K562 (cell line): ENCODE measurements around the gene BEND5. TPM values are rescaled to one million over a fixed set of nuclear protein-coding genes. Genes with fewer than 3 reads are reported as not detected.

Experiments used
- ATAC-seq: fragments of 200-7000 bp; cut with Tn5 transposase; 3 replicates; pipeline ENCODE4 v1.9.1; 2020; ENCODE audit warnings: moderate library complexity
- BruUV-seq: library from RNA; stranded (reverse); fragments of 400-500 nt; replicated peaks from 2 replicates; lab custom pipeline; 2021; lab: Mats Ljungman, UMichigan
- CTCF ChIA-PET: fragments of 300-600 bp; formaldehyde crosslinking; extraction: SDS; loops from one replicate; lab custom pipeline; 2021; ENCODE audit warnings: low intra/inter-chr PET ratio; lab: Yijun Ruan, JAX
- POLR2A ChIA-PET: fragments of 300-600, 350-650 bp; sonication (Branson Sonifier 250); formaldehyde crosslinking; extraction: SDS; loops from one replicate; lab custom pipeline; 2021; ENCODE audit warnings: antibody characterized with exemption, inconsistent platforms; lab: Yijun Ruan, JAX
- DNase-seq, 4 experiments: peaks; one replicate each; pipeline versions ENCODE4 v3.0.0 to v3.0.0-alpha.2; 2011 to 2018; ENCODE audit warnings: low spot score in 3 of 4, mixed read lengths in 3 of 4; ENCODE audit errors: extremely low read depth in 1 of 4
- FAIRE-seq: peaks from 2 replicates; lab custom pipeline; 2011; peaks lifted over from hg19 to GRCh38; lab: Jason Lieb, UNC
- H2AFZ ChIP-seq: 2 replicates; pipeline ENCODE4 v1.6.0; 2011; ENCODE audit warnings: low read depth, low read length, control low read depth, inconsistent platforms
- H3K27ac ChIP-seq: fragments of 200-600 bp; 3 replicates; pipeline ENCODE4 v1.8.0; 2011; ENCODE audit warnings: low read depth, mild to moderate bottlenecking, control low read depth, inconsistent platforms, low read length, moderate library complexity, mixed read lengths; ENCODE audit errors: extremely low read depth
- H3K27me3 ChIP-seq, 2 experiments: fragments of 300-600 bp in 1 of 2; 2 replicates in 1 of 2; 3 replicates in 1 of 2; pipeline versions ENCODE4 v1.6.0 to v1.8.0; 2011; ENCODE audit warnings: inconsistent platforms in 2 of 2, low read length in 2 of 2, mild to moderate bottlenecking in 1 of 2, mixed read lengths in 1 of 2, moderate library complexity in 1 of 2; ENCODE audit not compliant: control insufficient read depth in 2 of 2, insufficient read depth in 2 of 2
- H3K36me3 ChIP-seq: fragments of 300-600 bp; 3 replicates; pipeline ENCODE4 v1.8.0; 2011; ENCODE audit warnings: mild to moderate bottlenecking, low read length, inconsistent platforms; ENCODE audit not compliant: control insufficient read depth, insufficient read depth
- H3K4me1 ChIP-seq, 2 experiments: fragments of 200-600 bp in 1 of 2; replicated peaks in 1 of 2; 2 replicates in 1 of 2; 3 replicates in 1 of 2; pipeline versions ENCODE4 v1.5.1 to v1.8.0; 2011; ENCODE audit warnings: inconsistent platforms in 2 of 2, low read length in 2 of 2, mild to moderate bottlenecking in 1 of 2, mixed read lengths in 1 of 2, moderate library complexity in 1 of 2; ENCODE audit not compliant: control insufficient read depth in 2 of 2, insufficient read depth in 2 of 2
- H3K4me2 ChIP-seq: 2 replicates; pipeline ENCODE4 v1.6.1; 2011; ENCODE audit warnings: low read length, control low read depth, inconsistent platforms, mixed read lengths; ENCODE audit not compliant: insufficient read depth
- H3K4me3 ChIP-seq: fragments of 200-600 bp; sonication (generic), shearing (Covaris generic); 2 replicates; pipeline ENCODE4 v1.5.1; 2016; ENCODE audit warnings: control low read depth, inconsistent platforms
- H3K79me2 ChIP-seq: fragments of 200-600 bp; 3 replicates; pipeline ENCODE4 v1.8.0; 2011; ENCODE audit warnings: low read length, inconsistent platforms; ENCODE audit not compliant: control insufficient read depth, insufficient read depth
- H3K9ac ChIP-seq, 2 experiments: 2 replicates each; pipeline versions ENCODE4 v1.6.0 to v1.6.1; 2011; ENCODE audit warnings: low read depth in 2 of 2, low read length in 2 of 2, control low read depth in 1 of 2, inconsistent platforms in 1 of 2, mild to moderate bottlenecking in 1 of 2, mixed read lengths in 1 of 2; ENCODE audit not compliant: insufficient read depth in 1 of 2
- H3K9me1 ChIP-seq: one replicate; pipeline ENCODE4 v1.6.0; 2011; ENCODE audit warnings: inconsistent platforms, mild to moderate bottlenecking, low read length, moderate library complexity; ENCODE audit not compliant: control insufficient read depth, insufficient read depth
- H3K9me3 ChIP-seq: replicated peaks from 2 replicates; pipeline ENCODE4 v1.5.1; 2011; ENCODE audit warnings: low read depth, low read length, inconsistent platforms; ENCODE audit not compliant: control insufficient read depth, insufficient read depth
- H4K20me1 ChIP-seq: replicated peaks from 2 replicates; pipeline ENCODE4 v1.6.1; 2011; ENCODE audit warnings: low read length, inconsistent platforms, mixed read lengths; ENCODE audit not compliant: control insufficient read depth, insufficient read depth
- DDX20 ChIP-seq: fragments of 450-650 bp; IDR thresholded peaks from 2 replicates; pipeline ENCODE4 v1.6.1; 2016; ENCODE audit warnings: missing genetic modification characterization, low read depth, mild to moderate bottlenecking, missing compliant biosample characterization, moderate library complexity
- FUS ChIP-seq: fragments of 200-400 bp; formaldehyde crosslinking; optimal IDR thresholded peaks from 2 replicates; pipeline ENCODE3; 2017; ENCODE audit warnings: low read depth, low read length
- GABPB1 ChIP-seq: sonication (generic); formaldehyde crosslinking; IDR thresholded peaks from 2 replicates; pipeline ENCODE4 v1.8.0; 2022; ENCODE audit warnings: mild to moderate bottlenecking, missing genetic modification reagents
- HSF4 ChIP-seq: fragments of 250-450 bp; sonication (Bioruptor Pico); IDR thresholded peaks from 2 replicates; pipeline ENCODE4 v2.1.2; 2022; ENCODE audit warnings: mild to moderate bottlenecking, moderate library complexity, borderline replicate concordance
- KDM5B ChIP-seq: fragments of 200-600 bp; sonication (generic); IDR thresholded peaks from 2 replicates; pipeline ENCODE4 v1.6.1; 2012; ENCODE audit warnings: low read depth, mild to moderate bottlenecking, moderate library complexity, low read length, control low read depth, inconsistent platforms; ENCODE audit not compliant: insufficient replicate concordance
- MAZ ChIP-seq, 2 experiments: fragments of 450-650 bp in 1 of 2; sonication (generic) in 1 of 2; formaldehyde crosslinking; IDR thresholded peaks in 1 of 2; conservative IDR thresholded peaks in 1 of 2; 2 replicates each; pipeline versions ENCODE4 v1.4.0 to v1.5.0; 2020; ENCODE audit warnings: mild to moderate bottlenecking in 1 of 2, missing genetic modification reagents in 1 of 2
- NONO ChIP-seq, 2 experiments: fragments of 200-400 bp in 1 of 2; fragments of 450-650 bp in 1 of 2; formaldehyde crosslinking in 1 of 2; IDR thresholded peaks; 2 replicates each; pipeline ENCODE4 v1.6.1; 2017; ENCODE audit warnings: low read depth in 2 of 2, mild to moderate bottlenecking in 2 of 2, moderate library complexity in 2 of 2, low read length in 1 of 2
- POLR2H ChIP-seq: IDR thresholded peaks from 2 replicates; pipeline ENCODE4 v1.6.1; 2016; ENCODE audit warnings: missing genetic modification characterization, low read depth, mild to moderate bottlenecking, control low read depth, missing compliant biosample characterization, moderate library complexity
- PPARD ChIP-seq: fragments of 250-450 bp; sonication (Bioruptor Pico); IDR thresholded peaks from 2 replicates; pipeline ENCODE4 v1.8.0; 2022; ENCODE audit warnings: inconsistent platforms, mild to moderate bottlenecking, moderate library complexity
- ZZZ3 ChIP-seq: fragments of 450-650 bp; IDR thresholded peaks from 2 replicates; pipeline ENCODE4 v1.6.1; 2016; ENCODE audit warnings: antibody characterized with exemption, mild to moderate bottlenecking, moderate library complexity
- WGBS: fragments of 100-300 bp; shearing (Covaris generic); methylation state at CpG from one replicate; pipeline ENCODE4 v1.1.6; 2016; ENCODE audit warnings: low coverage, mixed read lengths; ENCODE audit not compliant: insufficient coverage; ENCODE audit errors: missing lambda C conversion rate; 5-methylcytosine and 5-hydroxymethylcytosine counted together
- in situ Hi-C: fragments of 300-500 bp; cut with MboI; formaldehyde crosslinking; loops from 4 replicates; pipeline ENCODE4 v1.15.0; 2018; ENCODE audit warnings: inconsistent platforms, mixed read lengths
- intact Hi-C: fragments of 100-400 bp; cut with micrococcal nuclease; formaldehyde crosslinking; loops from 2 replicates; pipeline ENCODE4 v1.14.2; 2022
- polyA plus RNA-seq, 8 experiments: library from polyadenylated mRNA; depleted of rRNA in 4 of 8; stranded (reverse) in 5 of 8; unstranded in 3 of 8; fragments of >200 nt; fragmentation: Nextera tagmentation in 2 of 8; fragmentation: Illumina TruSeq in 1 of 8; extraction: Ambion mirVana in 2 of 8; extraction: Trizol in 1 of 8; gene quantifications; 2 replicates each; pipeline versions ENCODE4 v1.2.1 to v1.2.3, GENCODE V29; 2011 to 2014; ENCODE audit warnings: inconsistent platforms in 1 of 8, missing spikeins in 1 of 8
- total RNA-seq, 7 experiments: library from RNA; depleted of rRNA in 6 of 7; stranded (reverse); fragments of >200 nt in 6 of 7; fragmentation: Illumina TruSeq in 2 of 7; extraction: Trizol in 2 of 7; gene quantifications; 2 replicates each; pipeline versions ENCODE4 v1.2.1 to v1.2.3, GENCODE V29; 2011 to 2021; ENCODE audit warnings: low replicate concordance in 1 of 7
- TF ChIP-seq, protein P1 (sequence below): IDR thresholded peaks from 3 replicates; pipeline ENCODE4 v1.6.1; 2011; ENCODE audit warnings: borderline replicate concordance, mild to moderate bottlenecking; ENCODE audit not compliant: insufficient read length, insufficient read depth
- TF ChIP-seq, protein P2 (sequence below): fragments of 450-650 bp; IDR thresholded peaks from 2 replicates; pipeline ENCODE4 v1.6.1; 2016; ENCODE audit warnings: missing biosample characterization, missing genetic modification characterization
- TF ChIP-seq, protein P3 (sequence below), 2 experiments: fragments of 450-650 bp; IDR thresholded peaks; 2 replicates each; pipeline ENCODE4 v1.6.1; 2018; ENCODE audit warnings: mild to moderate bottlenecking in 2 of 2, low read depth in 1 of 2; ENCODE audit not compliant: partially characterized antibody in 2 of 2
- TF ChIP-seq, protein P4 (sequence below): sonication (generic); IDR thresholded peaks from 2 replicates; pipeline ENCODE4 v1.6.1; 2016

BEND5 gene
- total and polyA plus RNA-seq, 9 of the 15 experiments (the other 6 are each of a cell fraction or from before 2014, with no cell fraction given) = not detected

DNA sequence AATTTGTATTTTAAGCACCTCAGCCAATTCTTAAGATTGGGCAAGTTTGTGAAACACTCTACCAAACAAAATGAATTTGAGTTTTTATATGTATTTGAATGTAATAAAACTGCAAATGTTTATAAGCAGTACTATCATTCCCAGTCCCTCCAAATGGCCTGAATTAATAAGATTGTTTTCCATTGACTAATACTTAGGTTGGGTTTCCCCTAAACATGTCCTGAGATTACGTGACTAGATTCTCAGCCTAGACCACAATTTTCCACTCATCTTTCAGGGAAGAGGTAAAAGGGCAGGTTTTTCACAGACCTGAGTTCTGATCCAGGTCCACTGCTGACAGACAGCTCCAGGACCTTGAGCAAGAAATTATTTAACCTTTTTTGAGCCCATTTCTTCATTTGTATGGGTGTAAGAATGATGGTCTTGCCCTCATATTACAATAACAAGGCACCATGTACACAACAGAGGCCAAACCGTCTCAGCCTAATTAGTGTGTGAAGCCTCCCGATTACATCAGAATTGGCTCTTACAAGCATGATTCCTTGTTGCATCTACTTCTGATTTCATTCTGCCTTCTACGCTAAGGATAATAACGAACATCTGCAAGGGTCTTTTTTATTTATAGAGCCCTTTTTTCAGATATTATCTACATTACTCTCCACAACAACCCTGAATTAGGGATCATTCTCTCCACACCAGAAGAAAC, 51.2 kb downstream of the BEND5 start:
- intact Hi-C loops (no loop called here), in situ Hi-C loops (no loop called here)
- no peaks in the 10 kb centered on the region for H3K4me1 ChIP-seq
- H3K4me2 ChIP-seq = no peak overlapping the region
- H4K20me1 ChIP-seq = no peaks in the 10 kb centered on the region
- ChIA-PET CTCF (no interaction called here), POLR2A (no interaction called here)
- no peak overlapping the region for H3K4me3 ChIP-seq
- H3K9ac ChIP-seq = no peak overlapping the region
- H3K36me3 ChIP-seq = no peaks in the 10 kb centered on the region
- no TSS peak for BruUV-seq
- no peak overlapping the region for H3K27ac ChIP-seq
- H3K79me2 ChIP-seq = no peaks in the 10 kb centered on the region
- WGBS = 1% methylated on average over 5 of the region's 5 CpGs
- H3K9me1 ChIP-seq = no peaks in the 10 kb centered on the region
- H3K9me3 ChIP-seq = no peaks in the 10 kb centered on the region
- DNase-seq = no peak
- FAIRE-seq = no peak
- no peak overlapping the region for H2AFZ ChIP-seq
- H3K27me3 ChIP-seq = no peaks in the 10 kb centered on the region
- no peak for ATAC-seq
- TF ChIP-seq, protein P1, sequence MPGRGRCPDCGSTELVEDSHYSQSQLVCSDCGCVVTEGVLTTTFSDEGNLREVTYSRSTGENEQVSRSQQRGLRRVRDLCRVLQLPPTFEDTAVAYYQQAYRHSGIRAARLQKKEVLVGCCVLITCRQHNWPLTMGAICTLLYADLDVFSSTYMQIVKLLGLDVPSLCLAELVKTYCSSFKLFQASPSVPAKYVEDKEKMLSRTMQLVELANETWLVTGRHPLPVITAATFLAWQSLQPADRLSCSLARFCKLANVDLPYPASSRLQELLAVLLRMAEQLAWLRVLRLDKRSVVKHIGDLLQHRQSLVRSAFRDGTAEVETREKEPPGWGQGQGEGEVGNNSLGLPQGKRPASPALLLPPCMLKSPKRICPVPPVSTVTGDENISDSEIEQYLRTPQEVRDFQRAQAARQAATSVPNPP = no peak
- TF ChIP-seq NONO (IDR thresholded peaks at IDR 0.05; ENCODE audit: low read depth in 2 of 2, low read length in 1 of 2) (no peak), FUS (no peak), MAZ (CRISPR knock-in tag; conservative IDR thresholded peaks at IDR 0.05 in 1 of 2, IDR thresholded peaks at IDR 0.05 in 1 of 2) (no peak), PPARD (CRISPR knock-in tag) (no peak), DDX20 (tag) (no peak), GABPB1 (CRISPR knock-in tag) (no peak), HSF4 (CRISPR knock-in tag) (no peak), POLR2H (tag) (no peak), ZZZ3 (no peak), KDM5B (no peak)
- TF ChIP-seq, protein P2, sequence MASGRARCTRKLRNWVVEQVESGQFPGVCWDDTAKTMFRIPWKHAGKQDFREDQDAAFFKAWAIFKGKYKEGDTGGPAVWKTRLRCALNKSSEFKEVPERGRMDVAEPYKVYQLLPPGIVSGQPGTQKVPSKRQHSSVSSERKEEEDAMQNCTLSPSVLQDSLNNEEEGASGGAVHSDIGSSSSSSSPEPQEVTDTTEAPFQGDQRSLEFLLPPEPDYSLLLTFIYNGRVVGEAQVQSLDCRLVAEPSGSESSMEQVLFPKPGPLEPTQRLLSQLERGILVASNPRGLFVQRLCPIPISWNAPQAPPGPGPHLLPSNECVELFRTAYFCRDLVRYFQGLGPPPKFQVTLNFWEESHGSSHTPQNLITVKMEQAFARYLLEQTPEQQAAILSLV (tag) = no peak
- TF ChIP-seq, protein P3, sequence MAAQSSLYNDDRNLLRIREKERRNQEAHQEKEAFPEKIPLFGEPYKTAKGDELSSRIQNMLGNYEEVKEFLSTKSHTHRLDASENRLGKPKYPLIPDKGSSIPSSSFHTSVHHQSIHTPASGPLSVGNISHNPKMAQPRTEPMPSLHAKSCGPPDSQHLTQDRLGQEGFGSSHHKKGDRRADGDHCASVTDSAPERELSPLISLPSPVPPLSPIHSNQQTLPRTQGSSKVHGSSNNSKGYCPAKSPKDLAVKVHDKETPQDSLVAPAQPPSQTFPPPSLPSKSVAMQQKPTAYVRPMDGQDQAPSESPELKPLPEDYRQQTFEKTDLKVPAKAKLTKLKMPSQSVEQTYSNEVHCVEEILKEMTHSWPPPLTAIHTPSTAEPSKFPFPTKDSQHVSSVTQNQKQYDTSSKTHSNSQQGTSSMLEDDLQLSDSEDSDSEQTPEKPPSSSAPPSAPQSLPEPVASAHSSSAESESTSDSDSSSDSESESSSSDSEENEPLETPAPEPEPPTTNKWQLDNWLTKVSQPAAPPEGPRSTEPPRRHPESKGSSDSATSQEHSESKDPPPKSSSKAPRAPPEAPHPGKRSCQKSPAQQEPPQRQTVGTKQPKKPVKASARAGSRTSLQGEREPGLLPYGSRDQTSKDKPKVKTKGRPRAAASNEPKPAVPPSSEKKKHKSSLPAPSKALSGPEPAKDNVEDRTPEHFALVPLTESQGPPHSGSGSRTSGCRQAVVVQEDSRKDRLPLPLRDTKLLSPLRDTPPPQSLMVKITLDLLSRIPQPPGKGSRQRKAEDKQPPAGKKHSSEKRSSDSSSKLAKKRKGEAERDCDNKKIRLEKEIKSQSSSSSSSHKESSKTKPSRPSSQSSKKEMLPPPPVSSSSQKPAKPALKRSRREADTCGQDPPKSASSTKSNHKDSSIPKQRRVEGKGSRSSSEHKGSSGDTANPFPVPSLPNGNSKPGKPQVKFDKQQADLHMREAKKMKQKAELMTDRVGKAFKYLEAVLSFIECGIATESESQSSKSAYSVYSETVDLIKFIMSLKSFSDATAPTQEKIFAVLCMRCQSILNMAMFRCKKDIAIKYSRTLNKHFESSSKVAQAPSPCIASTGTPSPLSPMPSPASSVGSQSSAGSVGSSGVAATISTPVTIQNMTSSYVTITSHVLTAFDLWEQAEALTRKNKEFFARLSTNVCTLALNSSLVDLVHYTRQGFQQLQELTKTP (IDR thresholded peaks at IDR 0.05; ENCODE audit: low read depth in 1 of 2, partially characterized antibody in 2 of 2) = no peak
- TF ChIP-seq, protein P4, sequence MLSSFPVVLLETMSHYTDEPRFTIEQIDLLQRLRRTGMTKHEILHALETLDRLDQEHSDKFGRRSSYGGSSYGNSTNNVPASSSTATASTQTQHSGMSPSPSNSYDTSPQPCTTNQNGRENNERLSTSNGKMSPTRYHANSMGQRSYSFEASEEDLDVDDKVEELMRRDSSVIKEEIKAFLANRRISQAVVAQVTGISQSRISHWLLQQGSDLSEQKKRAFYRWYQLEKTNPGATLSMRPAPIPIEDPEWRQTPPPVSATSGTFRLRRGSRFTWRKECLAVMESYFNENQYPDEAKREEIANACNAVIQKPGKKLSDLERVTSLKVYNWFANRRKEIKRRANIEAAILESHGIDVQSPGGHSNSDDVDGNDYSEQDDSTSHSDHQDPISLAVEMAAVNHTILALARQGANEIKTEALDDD = no peak
